ENCODE measurements around the gene TEP1. TPM values are rescaled to one million over a fixed set of nuclear protein-coding genes. Genes with fewer than 3 reads are reported as not detected.
A peak's percentile ranks its signal among the peaks of the same experiment; 100 is the strongest.

The TEP1 gene
- total and polyA plus RNA-seq, 2 of the 13 experiments (the other 11 are each of a cell fraction or from before 2014, with no cell fraction given): 11.0 to 12.8 TPM

DNA sequence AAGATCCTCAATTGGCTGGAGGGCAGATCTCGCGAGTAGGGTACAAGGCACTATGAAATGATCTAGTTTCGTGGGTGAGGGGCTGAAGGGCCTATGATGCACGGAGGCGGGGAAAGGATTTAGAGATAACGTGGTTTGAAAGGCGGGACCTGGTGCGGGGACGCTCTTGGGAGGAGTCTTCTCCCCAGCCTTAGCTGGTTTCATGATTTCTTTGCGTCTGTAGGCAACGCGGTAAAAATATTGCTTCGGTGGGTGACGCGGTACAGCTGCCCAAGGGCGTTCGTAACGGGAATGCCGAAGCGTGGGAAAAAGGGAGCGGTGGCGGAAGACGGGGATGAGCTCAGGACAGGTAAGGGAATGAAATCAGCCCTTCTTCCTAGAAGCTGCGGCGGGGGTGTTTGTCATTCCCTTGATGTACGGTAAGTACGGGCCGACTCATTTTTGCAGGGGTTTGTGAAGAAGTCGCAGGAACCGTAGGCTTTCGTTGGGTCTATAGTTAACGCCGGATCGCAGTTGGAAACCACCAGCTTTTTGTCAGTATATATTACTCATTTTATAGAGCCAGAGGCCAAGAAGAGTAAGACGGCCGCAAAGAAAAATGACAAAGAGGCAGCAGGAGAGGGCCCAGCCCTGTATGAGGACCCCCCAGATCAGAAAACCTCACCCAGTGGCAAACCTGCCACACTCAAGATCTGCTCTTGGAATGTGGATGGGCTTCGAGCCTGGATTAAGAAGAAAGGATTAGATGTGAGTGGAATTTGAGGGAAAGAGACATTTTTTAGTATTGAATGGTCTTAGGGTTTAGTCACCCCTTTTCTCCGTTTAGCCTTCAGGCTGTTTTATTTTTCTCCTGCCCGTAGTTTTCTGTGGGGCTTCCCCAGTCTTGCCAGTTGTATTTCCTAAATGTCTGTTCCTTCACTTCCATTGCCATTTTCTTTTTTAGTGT lies 42.3 kb upstream of the TEP1 start (continued):
- TF ChIP-seq, protein P1, sequence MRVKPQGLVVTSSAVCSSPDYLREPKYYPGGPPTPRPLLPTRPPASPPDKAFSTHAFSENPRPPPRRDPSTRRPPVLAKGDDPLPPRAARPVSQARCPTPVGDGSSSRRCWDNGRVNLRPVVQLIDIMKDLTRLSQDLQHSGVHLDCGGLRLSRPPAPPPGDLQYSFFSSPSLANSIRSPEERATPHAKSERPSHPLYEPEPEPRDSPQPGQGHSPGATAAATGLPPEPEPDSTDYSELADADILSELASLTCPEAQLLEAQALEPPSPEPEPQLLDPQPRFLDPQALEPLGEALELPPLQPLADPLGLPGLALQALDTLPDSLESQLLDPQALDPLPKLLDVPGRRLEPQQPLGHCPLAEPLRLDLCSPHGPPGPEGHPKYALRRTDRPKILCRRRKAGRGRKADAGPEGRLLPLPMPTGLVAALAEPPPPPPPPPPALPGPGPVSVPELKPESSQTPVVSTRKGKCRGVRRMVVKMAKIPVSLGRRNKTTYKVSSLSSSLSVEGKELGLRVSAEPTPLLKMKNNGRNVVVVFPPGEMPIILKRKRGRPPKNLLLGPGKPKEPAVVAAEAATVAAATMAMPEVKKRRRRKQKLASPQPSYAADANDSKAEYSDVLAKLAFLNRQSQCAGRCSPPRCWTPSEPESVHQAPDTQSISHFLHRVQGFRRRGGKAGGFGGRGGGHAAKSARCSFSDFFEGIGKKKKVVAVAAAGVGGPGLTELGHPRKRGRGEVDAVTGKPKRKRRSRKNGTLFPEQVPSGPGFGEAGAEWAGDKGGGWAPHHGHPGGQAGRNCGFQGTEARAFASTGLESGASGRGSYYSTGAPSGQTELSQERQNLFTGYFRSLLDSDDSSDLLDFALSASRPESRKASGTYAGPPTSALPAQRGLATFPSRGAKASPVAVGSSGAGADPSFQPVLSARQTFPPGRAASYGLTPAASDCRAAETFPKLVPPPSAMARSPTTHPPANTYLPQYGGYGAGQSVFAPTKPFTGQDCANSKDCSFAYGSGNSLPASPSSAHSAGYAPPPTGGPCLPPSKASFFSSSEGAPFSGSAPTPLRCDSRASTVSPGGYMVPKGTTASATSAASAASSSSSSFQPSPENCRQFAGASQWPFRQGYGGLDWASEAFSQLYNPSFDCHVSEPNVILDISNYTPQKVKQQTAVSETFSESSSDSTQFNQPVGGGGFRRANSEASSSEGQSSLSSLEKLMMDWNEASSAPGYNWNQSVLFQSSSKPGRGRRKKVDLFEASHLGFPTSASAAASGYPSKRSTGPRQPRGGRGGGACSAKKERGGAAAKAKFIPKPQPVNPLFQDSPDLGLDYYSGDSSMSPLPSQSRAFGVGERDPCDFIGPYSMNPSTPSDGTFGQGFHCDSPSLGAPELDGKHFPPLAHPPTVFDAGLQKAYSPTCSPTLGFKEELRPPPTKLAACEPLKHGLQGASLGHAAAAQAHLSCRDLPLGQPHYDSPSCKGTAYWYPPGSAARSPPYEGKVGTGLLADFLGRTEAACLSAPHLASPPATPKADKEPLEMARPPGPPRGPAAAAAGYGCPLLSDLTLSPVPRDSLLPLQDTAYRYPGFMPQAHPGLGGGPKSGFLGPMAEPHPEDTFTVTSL (CRISPR knock-in tag; IDR thresholded peaks at IDR 0.05; ENCODE audit: borderline replicate concordance): 0 out of 2 replicates have a peak, but pooled peaks have one; percentile 50
- no peak for TF ChIP-seq HNRNPK (IDR thresholded peaks at IDR 0.05; ENCODE audit: low read depth, low read length, poor library complexity, severe bottlenecking)
- TF ChIP-seq GTF3A (CRISPR knock-in tag; conservative IDR thresholded peaks at IDR 0.05): no peak
- TF ChIP-seq ZBTB1 (CRISPR knock-in tag; IDR thresholded peaks at IDR 0.05; ENCODE audit: borderline replicate concordance): no peak
- TF ChIP-seq, protein P2, sequence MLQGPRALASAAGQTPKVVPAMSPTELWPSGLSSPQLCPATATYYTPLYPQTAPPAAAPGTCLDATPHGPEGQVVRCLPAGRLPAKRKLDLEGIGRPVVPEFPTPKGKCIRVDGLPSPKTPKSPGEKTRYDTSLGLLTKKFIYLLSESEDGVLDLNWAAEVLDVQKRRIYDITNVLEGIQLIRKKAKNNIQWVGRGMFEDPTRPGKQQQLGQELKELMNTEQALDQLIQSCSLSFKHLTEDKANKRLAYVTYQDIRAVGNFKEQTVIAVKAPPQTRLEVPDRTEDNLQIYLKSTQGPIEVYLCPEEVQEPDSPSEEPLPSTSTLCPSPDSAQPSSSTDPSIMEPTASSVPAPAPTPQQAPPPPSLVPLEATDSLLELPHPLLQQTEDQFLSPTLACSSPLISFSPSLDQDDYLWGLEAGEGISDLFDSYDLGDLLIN (CRISPR knock-in tag; IDR thresholded peaks at IDR 0.05; ENCODE audit: borderline replicate concordance): no peak
- TF ChIP-seq NAIF1 (CRISPR knock-in tag; IDR thresholded peaks at IDR 0.05; ENCODE audit: borderline replicate concordance): no peak; the same call in 1 of the 2 replicates
- TF ChIP-seq KLF16 (CRISPR knock-in tag; IDR thresholded peaks at IDR 0.05): no peak
- no peak for TF ChIP-seq ZNF737 (CRISPR knock-in tag; IDR thresholded peaks at IDR 0.05; ENCODE audit: borderline replicate concordance)
- TF ChIP-seq, protein P3, sequence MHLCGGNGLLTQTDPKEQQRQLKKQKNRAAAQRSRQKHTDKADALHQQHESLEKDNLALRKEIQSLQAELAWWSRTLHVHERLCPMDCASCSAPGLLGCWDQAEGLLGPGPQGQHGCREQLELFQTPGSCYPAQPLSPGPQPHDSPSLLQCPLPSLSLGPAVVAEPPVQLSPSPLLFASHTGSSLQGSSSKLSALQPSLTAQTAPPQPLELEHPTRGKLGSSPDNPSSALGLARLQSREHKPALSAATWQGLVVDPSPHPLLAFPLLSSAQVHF (CRISPR knock-in tag; IDR thresholded peaks at IDR 0.05): no peak
- TF ChIP-seq, protein P4, sequence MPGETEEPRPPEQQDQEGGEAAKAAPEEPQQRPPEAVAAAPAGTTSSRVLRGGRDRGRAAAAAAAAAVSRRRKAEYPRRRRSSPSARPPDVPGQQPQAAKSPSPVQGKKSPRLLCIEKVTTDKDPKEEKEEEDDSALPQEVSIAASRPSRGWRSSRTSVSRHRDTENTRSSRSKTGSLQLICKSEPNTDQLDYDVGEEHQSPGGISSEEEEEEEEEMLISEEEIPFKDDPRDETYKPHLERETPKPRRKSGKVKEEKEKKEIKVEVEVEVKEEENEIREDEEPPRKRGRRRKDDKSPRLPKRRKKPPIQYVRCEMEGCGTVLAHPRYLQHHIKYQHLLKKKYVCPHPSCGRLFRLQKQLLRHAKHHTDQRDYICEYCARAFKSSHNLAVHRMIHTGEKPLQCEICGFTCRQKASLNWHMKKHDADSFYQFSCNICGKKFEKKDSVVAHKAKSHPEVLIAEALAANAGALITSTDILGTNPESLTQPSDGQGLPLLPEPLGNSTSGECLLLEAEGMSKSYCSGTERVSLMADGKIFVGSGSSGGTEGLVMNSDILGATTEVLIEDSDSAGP (CRISPR knock-in tag; IDR thresholded peaks at IDR 0.05; ENCODE audit: borderline replicate concordance): peak; percentile 36
- TF ChIP-seq ZNF530 (CRISPR knock-in tag; IDR thresholded peaks at IDR 0.05; ENCODE audit: low read depth): no peak
- no peak for TF ChIP-seq ZSCAN12 (CRISPR knock-in tag; IDR thresholded peaks at IDR 0.05)
- TF ChIP-seq YEATS2 (CRISPR knock-in tag; IDR thresholded peaks at IDR 0.05; ENCODE audit: borderline replicate concordance): no peak; the same call in 1 of the 2 replicates
- no peak for TF ChIP-seq KLF11 (CRISPR knock-in tag; IDR thresholded peaks at IDR 0.05)
- no peak for TF ChIP-seq ZNF7 (CRISPR knock-in tag; IDR thresholded peaks at IDR 0.05)
- TF ChIP-seq IRF2 (CRISPR knock-in tag; IDR thresholded peaks at IDR 0.05): no peak
- TF ChIP-seq ZBTB21 (CRISPR knock-in tag; IDR thresholded peaks at IDR 0.05): no peak
- TF ChIP-seq ASH2L (IDR thresholded peaks at IDR 0.05; ENCODE audit: insufficient read length, low read depth, low read length): no peak
- no peak for TF ChIP-seq SRSF1 (optimal IDR thresholded peaks at IDR 0.05; ENCODE audit: low read depth, low read length)
